SK-N-SH treated with all-trans-retinoic acid at 6 μM for 48 hours (cell line): ENCODE measurements around the gene SMNDC1.

Experiments
- ATAC-seq: fragments of 200-7000 bp; cut with Tn5 transposase; 3 replicates; pipeline ENCODE4 v1.9.1; 2020; ENCODE audit warnings: mild to moderate bottlenecking, moderate library complexity
- ARNTL ChIP-seq: fragments of 450-650 bp; formaldehyde crosslinking; IDR thresholded peaks from 2 replicates; pipeline ENCODE4 v1.5.0; 2020; ENCODE audit warnings: low read depth, mild to moderate bottlenecking, moderate library complexity, borderline replicate concordance
- BACH2 ChIP-seq: fragments of 250-450 bp; sonication (Bioruptor Pico); IDR thresholded peaks from 2 replicates; pipeline ENCODE4 v1.9.0; 2021; ENCODE audit warnings: mild to moderate bottlenecking, borderline replicate concordance
- CSDC2 ChIP-seq: fragments of 250-450 bp; sonication (Bioruptor Pico); IDR thresholded peaks from 2 replicates; pipeline ENCODE4 v1.5.0; 2020; ENCODE audit warnings: mild to moderate bottlenecking, moderate library complexity
- ESRRG ChIP-seq: fragments of 250-450 bp; sonication (Bioruptor Pico); IDR thresholded peaks from 2 replicates; pipeline ENCODE4 v1.6.1; 2021; ENCODE audit warnings: mild to moderate bottlenecking
- GLIS3 ChIP-seq: fragments of 250-450 bp; sonication (Bioruptor Pico); IDR thresholded peaks from 2 replicates; pipeline ENCODE4 v1.5.0; 2020; ENCODE audit warnings: mild to moderate bottlenecking, moderate library complexity
- ISL1 ChIP-seq: fragments of 250-450 bp; sonication (Bioruptor Pico); IDR thresholded peaks from 2 replicates; pipeline ENCODE4 v2.1.2; 2022; ENCODE audit warnings: mild to moderate bottlenecking, moderate library complexity
- OSR1 ChIP-seq: fragments of 250-450 bp; sonication (Bioruptor Pico); IDR thresholded peaks from 2 replicates; pipeline ENCODE4 v1.8.0; 2022; ENCODE audit warnings: moderate library complexity, mild to moderate bottlenecking, inconsistent platforms
- PATZ1 ChIP-seq: fragments of 250-450 bp; sonication (Bioruptor Pico); IDR thresholded peaks from 2 replicates; pipeline ENCODE4 v1.8.0; 2020; ENCODE audit warnings: mild to moderate bottlenecking, moderate library complexity, borderline replicate concordance
- PPARA ChIP-seq: fragments of 250-450 bp; sonication (Bioruptor Pico); IDR thresholded peaks from 2 replicates; pipeline ENCODE4 v1.5.0; 2020; ENCODE audit warnings: mild to moderate bottlenecking, borderline replicate concordance
- RARB ChIP-seq: fragments of 250-450 bp; sonication (Bioruptor Pico); IDR thresholded peaks from 2 replicates; pipeline ENCODE4 v1.8.0; 2021; ENCODE audit warnings: mild to moderate bottlenecking, moderate library complexity
- SNAI2 ChIP-seq: fragments of 250-450 bp; sonication (Bioruptor Pico); IDR thresholded peaks from 2 replicates; pipeline ENCODE4 v1.5.0; 2020; ENCODE audit warnings: mild to moderate bottlenecking, moderate library complexity
- TOX ChIP-seq: fragments of 250-450 bp; sonication (Bioruptor Pico); IDR thresholded peaks from 2 replicates; pipeline ENCODE4 v1.8.0; 2021; ENCODE audit warnings: mild to moderate bottlenecking, moderate library complexity, borderline replicate concordance
- ZFP3 ChIP-seq: fragments of 250-450 bp; sonication (Bioruptor Pico); IDR thresholded peaks from 2 replicates; pipeline ENCODE4 v1.5.0; 2020; ENCODE audit warnings: mild to moderate bottlenecking, moderate library complexity
- ZFP30 ChIP-seq: fragments of 450-650 bp; formaldehyde crosslinking; IDR thresholded peaks from 2 replicates; pipeline ENCODE4 v1.5.0; 2022; ENCODE audit warnings: mild to moderate bottlenecking, moderate library complexity
- ZNF565 ChIP-seq: fragments of 450-650 bp; formaldehyde crosslinking; conservative IDR thresholded peaks from 2 replicates; pipeline ENCODE4 v1.5.0; 2020; ENCODE audit warnings: low read depth, mild to moderate bottlenecking, moderate library complexity
- ZNF70 ChIP-seq: fragments of 450-650 bp; formaldehyde crosslinking; IDR thresholded peaks from 2 replicates; pipeline ENCODE4 v1.5.0; 2020; ENCODE audit warnings: mild to moderate bottlenecking, moderate library complexity
- ZNF8 ChIP-seq: fragments of 450-650 bp; formaldehyde crosslinking; IDR thresholded peaks from 2 replicates; pipeline ENCODE4 v1.5.0; 2020; ENCODE audit warnings: mild to moderate bottlenecking, moderate library complexity
- TF ChIP-seq, protein P1 (sequence below): fragments of 250-450 bp; sonication (Bioruptor Pico); IDR thresholded peaks from 2 replicates; pipeline ENCODE4 v1.5.1; 2021; ENCODE audit warnings: mild to moderate bottlenecking, moderate library complexity
- TF ChIP-seq, protein P2 (sequence below): fragments of 250-450 bp; sonication (Bioruptor Pico); IDR thresholded peaks from 2 replicates; pipeline ENCODE4 v1.8.0; 2021; ENCODE audit warnings: low read depth, mild to moderate bottlenecking, moderate library complexity, borderline replicate concordance
- TF ChIP-seq, protein P3 (sequence below): fragments of 250-450 bp; sonication (Bioruptor Pico); IDR thresholded peaks from 2 replicates; pipeline ENCODE4 v1.5.0; 2020; ENCODE audit warnings: mild to moderate bottlenecking, moderate library complexity

The SMNDC1 gene

GRCh38 chr10:110304780-110305421 is at the start of gene SMNDC1:
Gene SMNDC1 (minus strand): TSS chr10:110304920. CDS start chr10:110303587, 1,333 bp downstream.
- ATAC-seq = peak; percentile 94

DNA sequence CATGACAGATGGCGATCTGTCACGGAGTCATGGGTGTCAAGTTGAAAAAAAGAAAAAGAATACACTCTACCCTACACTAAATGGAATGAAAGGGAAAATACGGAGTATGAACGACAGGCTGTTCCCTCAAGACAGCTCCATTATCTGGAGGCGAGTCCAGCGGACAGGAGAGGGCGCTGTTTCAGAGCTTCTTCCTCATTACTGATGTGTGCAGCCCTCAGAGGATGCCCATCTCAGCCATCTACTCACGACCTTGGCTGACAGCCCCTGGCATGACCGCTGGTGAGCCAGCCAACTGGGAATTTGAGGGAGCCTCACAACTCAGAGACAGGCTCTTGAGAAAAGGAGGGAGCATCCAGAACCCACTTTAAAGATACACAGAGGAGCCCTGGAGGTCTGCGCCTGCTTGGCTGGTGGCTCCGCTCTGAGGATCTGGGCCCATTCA is 49.6 kb upstream of the SMNDC1 start:
- TF ChIP-seq SNAI2 (no peak), ARNTL (no peak), ISL1 (no peak), ZNF565 (CRISPR knock-in tag) (no peak), BACH2 (CRISPR knock-in tag) (no peak), PATZ1 (CRISPR knock-in tag) (no peak), ZNF8 (CRISPR knock-in tag) (no peak), OSR1 (CRISPR knock-in tag) (no peak), ESRRG (CRISPR knock-in tag) (no peak), ZFP30 (CRISPR knock-in tag) (no peak), CSDC2 (no peak)
- TF ChIP-seq, protein P1, sequence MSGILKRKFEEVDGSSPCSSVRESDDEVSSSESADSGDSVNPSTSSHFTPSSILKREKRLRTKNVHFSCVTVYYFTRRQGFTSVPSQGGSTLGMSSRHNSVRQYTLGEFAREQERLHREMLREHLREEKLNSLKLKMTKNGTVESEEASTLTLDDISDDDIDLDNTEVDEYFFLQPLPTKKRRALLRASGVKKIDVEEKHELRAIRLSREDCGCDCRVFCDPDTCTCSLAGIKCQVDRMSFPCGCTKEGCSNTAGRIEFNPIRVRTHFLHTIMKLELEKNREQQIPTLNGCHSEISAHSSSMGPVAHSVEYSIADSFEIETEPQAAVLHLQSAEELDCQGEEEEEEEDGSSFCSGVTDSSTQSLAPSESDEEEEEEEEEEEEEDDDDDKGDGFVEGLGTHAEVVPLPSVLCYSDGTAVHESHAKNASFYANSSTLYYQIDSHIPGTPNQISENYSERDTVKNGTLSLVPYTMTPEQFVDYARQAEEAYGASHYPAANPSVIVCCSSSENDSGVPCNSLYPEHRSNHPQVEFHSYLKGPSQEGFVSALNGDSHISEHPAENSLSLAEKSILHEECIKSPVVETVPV (CRISPR knock-in tag) = no peak
- TF ChIP-seq, protein P2, sequence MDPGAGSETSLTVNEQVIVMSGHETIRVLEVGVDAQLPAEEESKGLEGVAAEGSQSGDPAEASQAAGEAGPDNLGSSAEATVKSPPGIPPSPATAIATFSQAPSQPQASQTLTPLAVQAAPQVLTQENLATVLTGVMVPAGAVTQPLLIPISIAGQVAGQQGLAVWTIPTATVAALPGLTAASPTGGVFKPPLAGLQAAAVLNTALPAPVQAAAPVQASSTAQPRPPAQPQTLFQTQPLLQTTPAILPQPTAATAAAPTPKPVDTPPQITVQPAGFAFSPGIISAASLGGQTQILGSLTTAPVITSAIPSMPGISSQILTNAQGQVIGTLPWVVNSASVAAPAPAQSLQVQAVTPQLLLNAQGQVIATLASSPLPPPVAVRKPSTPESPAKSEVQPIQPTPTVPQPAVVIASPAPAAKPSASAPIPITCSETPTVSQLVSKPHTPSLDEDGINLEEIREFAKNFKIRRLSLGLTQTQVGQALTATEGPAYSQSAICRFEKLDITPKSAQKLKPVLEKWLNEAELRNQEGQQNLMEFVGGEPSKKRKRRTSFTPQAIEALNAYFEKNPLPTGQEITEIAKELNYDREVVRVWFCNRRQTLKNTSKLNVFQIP (CRISPR knock-in tag) = no peak
- ATAC-seq = peak; percentile 94

More at GRCh38 chr10:110304780-110305421, at the start of gene SMNDC1:
- TF ChIP-seq, protein P1 (CRISPR knock-in tag) = no peak
- TF ChIP-seq SNAI2 = no peak
- TF ChIP-seq ZNF70 (CRISPR knock-in tag) = peak; percentile 34; the same call in 1 of the 2 replicates
- TF ChIP-seq, protein P2 (CRISPR knock-in tag) = no peak
- no peak for TF ChIP-seq ZNF565 (CRISPR knock-in tag)
- peak; percentile 65; the same call in 1 of the 2 replicates for TF ChIP-seq PATZ1 (CRISPR knock-in tag)

DNA sequence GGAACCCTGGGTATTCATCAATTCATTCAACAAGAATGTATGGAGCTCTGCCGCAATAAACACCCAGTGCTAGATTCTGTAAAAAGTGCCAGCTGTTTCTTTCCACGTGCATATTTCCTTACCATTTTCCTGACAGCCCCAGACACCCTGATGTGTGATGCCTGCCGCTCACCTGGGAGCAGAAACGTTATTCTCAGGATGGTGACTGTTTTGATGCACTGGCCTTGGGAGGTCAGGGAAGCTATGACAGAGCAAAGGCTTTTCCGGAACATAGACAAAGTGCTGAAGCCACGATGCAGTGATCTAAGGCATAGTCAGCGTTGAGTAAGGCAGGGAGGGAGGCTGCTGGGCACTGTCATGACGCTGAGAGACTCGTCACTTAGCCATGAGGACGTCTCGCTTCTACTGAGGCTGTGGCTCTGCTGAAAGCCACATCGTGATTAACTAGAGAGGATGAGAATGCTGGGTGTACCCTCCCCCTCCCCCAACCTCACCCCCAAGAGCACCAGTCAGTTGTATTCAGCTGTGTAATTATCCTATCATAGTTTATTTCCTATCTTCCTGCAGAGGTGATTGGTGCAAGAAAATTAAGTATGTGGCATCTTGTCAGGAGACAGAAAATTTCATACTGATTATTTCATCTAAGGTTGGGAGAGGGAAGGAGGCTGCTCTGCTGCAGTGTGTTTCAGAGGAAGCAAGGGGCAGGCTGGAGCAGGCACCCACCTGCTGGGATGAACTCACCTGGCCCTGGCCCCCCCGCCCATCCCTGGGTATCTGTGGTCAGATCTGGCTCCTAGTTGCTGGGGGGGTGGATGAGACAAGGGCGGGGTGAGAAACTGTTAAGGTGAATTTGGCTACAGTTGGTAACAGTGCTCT is 48.8 kb upstream of the SMNDC1 start:
- ATAC-seq = peak; percentile 76
- TF ChIP-seq ZNF8 (CRISPR knock-in tag) (no peak), ARNTL (no peak), ISL1 (no peak), TOX (CRISPR knock-in tag) (no peak; the same call in 1 of the 2 replicates), PPARA (CRISPR knock-in tag) (no peak), ZFP3 (CRISPR knock-in tag) (no peak), ZFP30 (CRISPR knock-in tag) (no peak), GLIS3 (CRISPR knock-in tag) (no peak), SNAI2 (no peak), RARB (CRISPR knock-in tag) (no peak)
- TF ChIP-seq, protein P1 (CRISPR knock-in tag) = no peak
- TF ChIP-seq, protein P3, sequence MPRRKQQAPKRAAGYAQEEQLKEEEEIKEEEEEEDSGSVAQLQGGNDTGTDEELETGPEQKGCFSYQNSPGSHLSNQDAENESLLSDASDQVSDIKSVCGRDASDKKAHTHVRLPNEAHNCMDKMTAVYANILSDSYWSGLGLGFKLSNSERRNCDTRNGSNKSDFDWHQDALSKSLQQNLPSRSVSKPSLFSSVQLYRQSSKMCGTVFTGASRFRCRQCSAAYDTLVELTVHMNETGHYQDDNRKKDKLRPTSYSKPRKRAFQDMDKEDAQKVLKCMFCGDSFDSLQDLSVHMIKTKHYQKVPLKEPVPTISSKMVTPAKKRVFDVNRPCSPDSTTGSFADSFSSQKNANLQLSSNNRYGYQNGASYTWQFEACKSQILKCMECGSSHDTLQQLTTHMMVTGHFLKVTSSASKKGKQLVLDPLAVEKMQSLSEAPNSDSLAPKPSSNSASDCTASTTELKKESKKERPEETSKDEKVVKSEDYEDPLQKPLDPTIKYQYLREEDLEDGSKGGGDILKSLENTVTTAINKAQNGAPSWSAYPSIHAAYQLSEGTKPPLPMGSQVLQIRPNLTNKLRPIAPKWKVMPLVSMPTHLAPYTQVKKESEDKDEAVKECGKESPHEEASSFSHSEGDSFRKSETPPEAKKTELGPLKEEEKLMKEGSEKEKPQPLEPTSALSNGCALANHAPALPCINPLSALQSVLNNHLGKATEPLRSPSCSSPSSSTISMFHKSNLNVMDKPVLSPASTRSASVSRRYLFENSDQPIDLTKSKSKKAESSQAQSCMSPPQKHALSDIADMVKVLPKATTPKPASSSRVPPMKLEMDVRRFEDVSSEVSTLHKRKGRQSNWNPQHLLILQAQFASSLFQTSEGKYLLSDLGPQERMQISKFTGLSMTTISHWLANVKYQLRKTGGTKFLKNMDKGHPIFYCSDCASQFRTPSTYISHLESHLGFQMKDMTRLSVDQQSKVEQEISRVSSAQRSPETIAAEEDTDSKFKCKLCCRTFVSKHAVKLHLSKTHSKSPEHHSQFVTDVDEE (CRISPR knock-in tag) = no peak
